AG09309 (cell line): ENCODE data around the gene UBR3.

ENCODE experiments used
- DNase-seq: peaks from one replicate; pipeline ENCODE4 v3.0.0-alpha.2; 2010; ENCODE audit warnings: low read depth
- H3K4me3 ChIP-seq: 2 replicates; pipeline ENCODE4 v1.5.1; 2011; ENCODE audit warnings: mild to moderate bottlenecking, low read depth, low read length, moderate library complexity; ENCODE audit not compliant: control insufficient read depth
- TF ChIP-seq, protein P1 (sequence below): IDR thresholded peaks from 2 replicates; pipeline ENCODE4 v1.5.1; 2011; ENCODE audit warnings: mild to moderate bottlenecking, low read depth, low read length, inconsistent platforms; ENCODE audit not compliant: insufficient read depth, control insufficient read depth; ENCODE audit errors: missing control alignments

UBR3 gene

DNA sequence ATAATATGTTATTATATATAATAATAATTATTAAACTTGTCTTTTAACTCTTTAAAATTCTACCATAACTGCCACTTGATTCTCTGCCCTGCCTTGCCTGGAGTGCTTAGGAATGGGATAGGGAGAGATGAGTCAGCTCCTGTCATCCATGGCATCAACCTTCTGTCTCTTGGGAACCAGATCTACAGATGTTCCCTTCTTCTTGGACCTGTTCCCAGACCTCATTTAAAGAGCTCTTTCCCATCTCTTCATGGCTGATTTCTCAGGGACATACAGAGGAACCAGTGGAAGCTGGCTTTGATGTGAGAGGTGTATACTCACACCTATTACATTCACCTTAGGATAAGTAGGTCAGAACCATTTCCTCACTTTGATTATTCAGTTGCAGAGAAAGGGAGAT lies 195.4 kb downstream of the UBR3 start:
- TF ChIP-seq, protein P1, sequence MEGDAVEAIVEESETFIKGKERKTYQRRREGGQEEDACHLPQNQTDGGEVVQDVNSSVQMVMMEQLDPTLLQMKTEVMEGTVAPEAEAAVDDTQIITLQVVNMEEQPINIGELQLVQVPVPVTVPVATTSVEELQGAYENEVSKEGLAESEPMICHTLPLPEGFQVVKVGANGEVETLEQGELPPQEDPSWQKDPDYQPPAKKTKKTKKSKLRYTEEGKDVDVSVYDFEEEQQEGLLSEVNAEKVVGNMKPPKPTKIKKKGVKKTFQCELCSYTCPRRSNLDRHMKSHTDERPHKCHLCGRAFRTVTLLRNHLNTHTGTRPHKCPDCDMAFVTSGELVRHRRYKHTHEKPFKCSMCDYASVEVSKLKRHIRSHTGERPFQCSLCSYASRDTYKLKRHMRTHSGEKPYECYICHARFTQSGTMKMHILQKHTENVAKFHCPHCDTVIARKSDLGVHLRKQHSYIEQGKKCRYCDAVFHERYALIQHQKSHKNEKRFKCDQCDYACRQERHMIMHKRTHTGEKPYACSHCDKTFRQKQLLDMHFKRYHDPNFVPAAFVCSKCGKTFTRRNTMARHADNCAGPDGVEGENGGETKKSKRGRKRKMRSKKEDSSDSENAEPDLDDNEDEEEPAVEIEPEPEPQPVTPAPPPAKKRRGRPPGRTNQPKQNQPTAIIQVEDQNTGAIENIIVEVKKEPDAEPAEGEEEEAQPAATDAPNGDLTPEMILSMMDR, result no peak
- H3K4me3 ChIP-seq, result no peak overlapping the region
- peak; percentile 55 for DNase-seq

DNA sequence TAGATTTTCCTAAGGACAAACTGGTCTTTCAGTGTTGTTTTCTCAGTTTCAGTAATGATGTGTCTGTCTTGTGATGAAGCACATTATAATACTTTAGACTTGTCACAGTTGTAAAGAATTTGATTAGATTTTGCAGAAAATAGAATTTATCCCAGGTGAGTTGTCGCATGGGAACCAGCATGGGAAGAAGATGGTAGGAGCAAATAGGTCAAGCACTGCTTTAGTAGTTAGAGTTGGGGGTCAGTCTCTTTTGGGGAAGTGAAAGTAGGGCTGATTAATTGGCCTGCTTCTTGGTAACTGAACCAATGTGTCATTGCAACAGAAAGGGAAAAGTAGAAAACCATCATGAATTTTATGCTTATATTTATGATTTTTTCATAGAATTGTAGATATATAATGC lies 197.5 kb downstream of the UBR3 start:
- no peak for DNase-seq
- TF ChIP-seq, protein P1, result no peak
- H3K4me3 ChIP-seq, result no peak overlapping the region

DNA sequence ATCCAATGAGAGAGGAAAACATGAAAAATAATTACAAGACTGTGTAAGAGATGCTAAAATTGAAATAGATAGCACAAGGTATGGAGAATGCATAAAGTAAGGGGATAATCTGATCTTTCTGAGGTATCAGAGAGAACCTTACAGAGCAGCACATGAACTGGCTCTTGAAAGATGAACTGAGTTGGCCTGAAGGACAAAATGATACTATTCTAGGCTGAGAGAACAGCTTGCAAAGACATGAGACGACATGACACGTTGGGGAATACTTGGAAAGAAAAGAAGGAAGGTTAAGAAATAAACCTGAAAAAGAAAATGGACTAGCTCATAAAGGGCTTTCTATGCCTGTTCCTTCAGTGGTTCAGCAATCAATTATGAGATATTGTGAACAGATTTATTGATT lies 198.0 kb downstream of the UBR3 start:
- H3K4me3 ChIP-seq, result no peak overlapping the region
- TF ChIP-seq, protein P1, result no peak

DNA sequence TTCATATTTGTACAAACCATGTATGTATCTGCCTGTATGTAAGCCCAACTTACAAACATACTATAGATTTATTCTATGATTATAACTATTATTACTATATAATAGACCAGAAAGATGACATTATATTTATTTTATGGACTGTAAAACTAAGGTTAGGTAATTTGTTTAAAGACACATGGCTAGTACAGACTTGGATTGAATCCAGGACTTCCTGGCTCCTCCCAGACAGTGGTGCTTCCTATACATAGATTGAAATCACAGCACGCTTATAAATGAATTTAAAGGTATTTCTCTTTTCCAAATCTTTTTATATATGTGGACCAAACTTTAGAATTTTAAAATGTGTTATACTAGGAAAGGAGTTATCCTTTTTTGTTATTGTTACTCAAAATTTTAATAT lies 199.1 kb downstream of the UBR3 start:
- DNase-seq, result no peak
- TF ChIP-seq, protein P1, result no peak
- no peak overlapping the region for H3K4me3 ChIP-seq

More for the DNA sequence above, 198.0 kb downstream of the UBR3 start:
- no peak for DNase-seq

DNA sequence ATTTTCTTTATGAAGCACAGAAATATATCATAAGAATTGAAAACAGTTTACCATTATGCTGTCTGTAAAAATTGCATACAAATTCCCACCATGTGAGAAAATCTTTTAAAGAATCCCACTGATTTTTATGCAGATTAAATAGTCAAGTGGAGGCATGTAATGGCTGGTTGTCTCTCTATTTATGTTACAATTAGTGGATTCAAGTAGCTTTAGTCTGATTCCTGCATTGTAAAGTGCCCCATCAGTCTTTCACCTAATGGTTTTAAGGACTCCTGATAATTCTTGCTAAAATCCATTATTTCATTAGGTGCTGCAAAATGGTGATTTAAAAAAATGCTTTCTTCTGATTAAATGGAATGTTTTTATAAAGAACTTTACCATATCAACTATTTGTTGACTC lies 202.3 kb downstream of the UBR3 start:
- TF ChIP-seq, protein P1, result no peak
- no peak for DNase-seq
- no peak overlapping the region for H3K4me3 ChIP-seq

DNA sequence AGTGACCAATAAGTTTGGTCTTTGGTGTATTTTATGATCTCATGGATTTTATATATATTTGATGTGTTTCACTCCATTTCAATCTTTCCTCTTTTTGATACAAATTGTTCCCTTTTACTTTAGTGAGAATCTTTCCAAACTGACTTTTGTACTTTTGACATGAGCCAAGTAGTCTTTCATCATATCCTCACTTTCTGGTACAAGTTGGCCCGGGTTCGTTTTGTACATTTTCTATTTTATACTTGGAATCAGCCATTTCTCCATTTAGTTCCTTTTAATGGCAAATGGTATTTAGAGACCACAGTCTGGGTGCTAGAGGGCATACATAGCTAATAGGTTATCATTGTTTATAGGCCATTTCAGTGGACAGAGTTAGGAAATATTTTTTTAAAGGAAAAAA lies 202.8 kb downstream of the UBR3 start:
- no peak for DNase-seq
- TF ChIP-seq, protein P1, result no peak
- no peak overlapping the region for H3K4me3 ChIP-seq

DNA sequence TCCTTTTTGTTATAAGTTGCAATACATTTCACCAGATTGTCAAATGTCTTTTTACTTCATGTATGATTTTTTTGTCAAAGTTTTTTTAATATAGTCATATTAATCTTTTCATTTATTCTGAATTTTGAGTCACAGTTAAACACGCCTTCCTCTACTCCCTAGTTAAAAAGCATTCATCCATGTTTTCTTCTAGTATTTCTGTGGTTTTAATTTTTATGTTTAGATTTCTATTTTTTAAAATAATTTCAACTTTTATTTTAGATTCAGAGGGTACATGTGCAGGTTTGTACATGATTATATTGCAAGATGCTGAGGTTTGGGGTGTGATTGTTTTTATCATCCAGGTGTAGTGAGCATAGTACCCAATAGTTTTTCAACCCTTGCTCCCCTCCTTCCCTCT lies 204.0 kb downstream of the UBR3 start:
- no peak overlapping the region for H3K4me3 ChIP-seq
- TF ChIP-seq, protein P1, result no peak
- DNase-seq, result no peak
